ENCODE results near the gene NPAS3.

Gene NPAS3

DNA sequence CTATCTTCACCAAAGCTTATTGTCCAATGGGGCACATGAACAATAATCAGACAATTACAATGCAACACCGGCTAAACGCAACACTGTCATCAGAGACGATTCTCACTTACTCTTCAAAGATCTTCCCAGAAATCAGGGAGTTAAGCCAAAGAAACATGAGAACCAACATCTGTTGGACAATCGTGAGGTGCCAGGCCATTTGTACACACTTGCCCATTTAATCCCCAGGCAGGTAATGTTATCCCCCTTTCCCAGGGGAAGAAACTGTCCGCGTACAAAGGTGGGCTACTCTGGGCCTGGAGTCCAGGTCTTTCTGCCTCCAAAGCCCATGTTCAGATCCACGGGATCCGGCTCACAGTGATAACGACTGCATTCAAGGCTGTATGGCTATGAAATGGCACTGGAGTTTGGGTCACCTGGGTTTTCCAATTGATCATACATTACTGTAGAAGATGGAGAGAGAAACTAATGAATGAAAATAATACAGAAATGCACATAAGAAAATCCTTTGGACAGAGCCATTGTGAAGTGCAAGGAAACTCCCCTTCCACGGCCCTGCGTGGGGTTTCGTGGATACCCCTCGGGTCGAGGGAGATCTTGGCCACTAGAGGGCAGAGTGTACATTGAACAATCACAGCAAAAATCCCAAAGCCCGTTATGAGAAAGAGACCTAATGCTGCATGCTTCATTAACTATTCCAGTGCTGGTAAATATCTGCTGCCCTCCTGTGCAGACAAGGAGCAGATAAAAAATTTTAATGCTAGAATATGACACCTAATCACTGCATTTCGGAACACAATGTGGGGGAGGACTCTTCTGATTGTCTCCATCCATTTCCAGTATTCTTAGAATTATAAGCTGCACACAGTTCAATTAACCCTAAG lies 900.8 kb downstream of the NPAS3 start:
- no peak for ATAC-seq
- peak; percentile 50 for DNase-seq

DNA sequence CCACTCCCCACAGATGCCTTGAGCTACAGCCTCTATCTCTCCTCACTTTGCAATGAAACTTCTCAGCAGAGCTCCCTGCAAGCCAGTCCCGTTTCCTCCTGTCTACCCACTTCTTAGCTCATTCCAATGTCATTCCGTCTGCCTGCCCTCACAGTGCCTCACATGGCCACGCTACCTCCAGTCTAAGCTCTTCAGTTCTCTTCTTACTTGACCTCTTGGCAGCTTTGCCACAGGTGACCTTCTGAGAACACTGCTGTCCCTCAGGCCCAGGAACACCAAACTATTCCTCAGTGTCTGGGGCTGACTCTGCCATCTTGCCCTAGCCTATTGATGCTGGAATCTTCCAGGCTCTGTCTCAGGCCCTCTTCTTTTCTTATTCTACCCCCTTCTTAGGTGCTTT lies 902.1 kb downstream of the NPAS3 start:
- no peak for DNase-seq
- ATAC-seq = no peak

DNA sequence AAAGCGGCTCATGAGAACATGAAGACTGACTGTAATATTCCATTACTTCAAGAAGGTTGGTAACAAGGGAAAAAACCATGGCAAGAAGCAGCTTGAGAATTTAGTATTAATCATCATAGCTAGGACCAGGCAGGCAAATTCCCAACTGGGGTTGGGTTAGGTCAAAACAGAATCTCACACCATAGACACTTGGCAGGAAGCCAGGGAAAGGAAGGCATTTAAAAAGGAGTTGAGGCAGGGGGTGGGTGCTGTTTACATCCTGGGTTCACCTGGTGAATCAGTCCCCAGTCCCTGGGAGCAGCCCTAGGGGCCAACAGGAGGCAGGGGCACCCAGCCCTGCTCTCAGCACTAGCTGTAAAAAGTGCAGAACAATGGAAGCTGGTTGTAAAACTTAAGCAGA lies 903.6 kb downstream of the NPAS3 start:
- DNase-seq = peak; percentile 9
- no peak for ATAC-seq

- DNase-seq (no peak), ATAC-seq (no peak)
Observed at GRCh38 chr14:33844118-33844517, 905.4 kb downstream of the NPAS3 start.

GRCh38 chr14:33846100-33846824 lies 907.6 kb downstream of the NPAS3 start:
- ATAC-seq (no peak), DNase-seq (no peak)

- ATAC-seq (no peak), DNase-seq (no peak)
Observed at GRCh38 chr14:33847066-33847465, 908.4 kb downstream of the NPAS3 start.

DNA sequence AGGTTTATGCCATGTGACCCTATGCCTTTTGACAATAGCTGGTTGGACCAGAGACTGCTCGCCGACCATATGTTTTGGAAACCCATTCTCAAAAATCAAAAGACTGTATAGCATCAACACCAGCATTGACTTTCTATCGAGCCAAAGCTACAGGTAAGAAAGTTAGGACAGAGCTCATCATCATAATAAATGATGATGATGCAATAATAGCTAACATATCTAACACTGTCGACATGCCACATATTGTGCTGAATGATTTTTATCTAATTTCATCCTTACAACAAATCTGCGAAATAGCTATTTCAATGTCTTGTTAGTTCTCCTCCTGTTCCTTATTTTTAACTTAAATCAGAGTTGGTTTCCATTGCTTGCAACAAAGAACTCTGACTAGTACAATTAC lies 909.3 kb downstream of the NPAS3 start:
- ATAC-seq = no peak
- no peak for DNase-seq

- DNase-seq = peak; percentile 26
- ATAC-seq = no peak
Observed at GRCh38 chr14:33848706-33849454, 910.2 kb downstream of the NPAS3 start.

GRCh38 chr14:33849455-33849801 lies 910.7 kb downstream of the NPAS3 start:
- ATAC-seq (no peak), DNase-seq (no peak)

GRCh38 chr14:33850826-33851225 lies 912.1 kb downstream of the NPAS3 start:
- ATAC-seq = no peak
- DNase-seq = no peak

- no peak for ATAC-seq
- DNase-seq = no peak
Observed at GRCh38 chr14:33851366-33851765, 912.7 kb downstream of the NPAS3 start.

- DNase-seq (no peak), ATAC-seq (no peak)
Observed at GRCh38 chr14:33851931-33852330, 913.3 kb downstream of the NPAS3 start.

Data from stimulated activated naive CD8-positive, alpha-beta T cell treated with anti-CD3 and anti-CD28 coated beads, Interleukin-15, Interleukin-2, amounts not matched to agents 100 U/mL and 50 U/mL, for 24 hours (primary cell).